ENCODE data around the gene SCAMP2. TPM values are rescaled to one million over a fixed set of nuclear protein-coding genes. Genes with fewer than 3 reads are reported as not detected.

Gene SCAMP2
- polyA plus RNA-seq, 1 donor from 2014 or later, result 4.5 TPM

DNA sequence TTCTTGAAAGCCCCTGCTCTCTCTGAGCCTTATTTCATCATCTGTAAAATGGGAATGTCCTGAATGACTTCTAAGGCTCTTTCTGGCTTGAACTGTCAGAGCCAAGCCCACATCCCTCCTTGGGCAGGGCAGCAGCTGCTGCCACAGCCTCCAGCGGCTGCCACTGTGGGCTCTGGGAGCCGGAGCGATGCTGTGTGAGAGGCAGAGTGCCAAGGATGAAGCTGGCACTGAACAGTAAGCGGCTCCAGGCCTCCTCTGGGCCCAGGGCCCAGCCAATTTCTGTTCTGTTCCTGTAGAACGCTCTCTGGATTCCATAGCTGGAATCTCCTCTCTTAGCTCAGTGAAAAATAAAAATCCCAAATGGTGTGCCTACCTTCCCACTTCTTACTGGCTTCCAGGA, 42.3 kb downstream of the SCAMP2 start:
- Histone ChIP-seq H3K9me2 (ENCODE audit: insufficient read depth, low read length) (no peaks in the 10 kb centered on the region), H2AFZ (ENCODE audit: low read depth, low read length) (no peak overlapping the region), H3K27ac (ENCODE audit: low read length) (no peak overlapping the region), H3K27me3 (ENCODE audit: insufficient read depth, low read depth, low read length) (peaks cover 30% of the 10 kb centered on the region), H3K4me2 (ENCODE audit: low read length) (no peak overlapping the region), H3K9me3 (ENCODE audit: low read length) (no peaks in the 10 kb centered on the region), H3K9ac (ENCODE audit: low read length) (no peak overlapping the region), H3F3A (ENCODE audit: insufficient read depth, low read length, poor library complexity, severe bottlenecking) (no peaks in the 10 kb centered on the region), H3K36me3 (ENCODE audit: insufficient read depth, low read length) (no peaks in the 10 kb centered on the region), H4K20me1 (ENCODE audit: insufficient read depth) (no peaks in the 10 kb centered on the region), H3K4me3 (ENCODE audit: low read length) (no peak overlapping the region), H3K79me2 (replicated peaks; ENCODE audit: insufficient read depth, low read length) (no peaks in the 10 kb centered on the region)
- TF ChIP-seq, protein P1, sequence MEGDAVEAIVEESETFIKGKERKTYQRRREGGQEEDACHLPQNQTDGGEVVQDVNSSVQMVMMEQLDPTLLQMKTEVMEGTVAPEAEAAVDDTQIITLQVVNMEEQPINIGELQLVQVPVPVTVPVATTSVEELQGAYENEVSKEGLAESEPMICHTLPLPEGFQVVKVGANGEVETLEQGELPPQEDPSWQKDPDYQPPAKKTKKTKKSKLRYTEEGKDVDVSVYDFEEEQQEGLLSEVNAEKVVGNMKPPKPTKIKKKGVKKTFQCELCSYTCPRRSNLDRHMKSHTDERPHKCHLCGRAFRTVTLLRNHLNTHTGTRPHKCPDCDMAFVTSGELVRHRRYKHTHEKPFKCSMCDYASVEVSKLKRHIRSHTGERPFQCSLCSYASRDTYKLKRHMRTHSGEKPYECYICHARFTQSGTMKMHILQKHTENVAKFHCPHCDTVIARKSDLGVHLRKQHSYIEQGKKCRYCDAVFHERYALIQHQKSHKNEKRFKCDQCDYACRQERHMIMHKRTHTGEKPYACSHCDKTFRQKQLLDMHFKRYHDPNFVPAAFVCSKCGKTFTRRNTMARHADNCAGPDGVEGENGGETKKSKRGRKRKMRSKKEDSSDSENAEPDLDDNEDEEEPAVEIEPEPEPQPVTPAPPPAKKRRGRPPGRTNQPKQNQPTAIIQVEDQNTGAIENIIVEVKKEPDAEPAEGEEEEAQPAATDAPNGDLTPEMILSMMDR (IDR thresholded peaks at IDR 0.05; ENCODE audit: poor library complexity, severe bottlenecking), result no peak
- TF ChIP-seq SMC3 (conservative IDR thresholded peaks at IDR 0.05; ENCODE audit: poor library complexity) (no peak), TAF1 (IDR thresholded peaks at IDR 0.05; ENCODE audit: low read depth) (no peak), POLR2AphosphoS5 (IDR thresholded peaks at IDR 0.05) (no peak), EZH2 (IDR thresholded peaks at IDR 0.05; ENCODE audit: borderline replicate concordance, insufficient read depth, low read length, poor library complexity, severe bottlenecking) (no peak), EP300 (conservative IDR thresholded peaks at IDR 0.05; ENCODE audit: poor library complexity, severe bottlenecking) (no peak), RAD21 (conservative IDR thresholded peaks at IDR 0.05) (no peak), MXI1 (conservative IDR thresholded peaks at IDR 0.05; ENCODE audit: poor library complexity, severe bottlenecking) (no peak)
- TF ChIP-seq, protein P2, sequence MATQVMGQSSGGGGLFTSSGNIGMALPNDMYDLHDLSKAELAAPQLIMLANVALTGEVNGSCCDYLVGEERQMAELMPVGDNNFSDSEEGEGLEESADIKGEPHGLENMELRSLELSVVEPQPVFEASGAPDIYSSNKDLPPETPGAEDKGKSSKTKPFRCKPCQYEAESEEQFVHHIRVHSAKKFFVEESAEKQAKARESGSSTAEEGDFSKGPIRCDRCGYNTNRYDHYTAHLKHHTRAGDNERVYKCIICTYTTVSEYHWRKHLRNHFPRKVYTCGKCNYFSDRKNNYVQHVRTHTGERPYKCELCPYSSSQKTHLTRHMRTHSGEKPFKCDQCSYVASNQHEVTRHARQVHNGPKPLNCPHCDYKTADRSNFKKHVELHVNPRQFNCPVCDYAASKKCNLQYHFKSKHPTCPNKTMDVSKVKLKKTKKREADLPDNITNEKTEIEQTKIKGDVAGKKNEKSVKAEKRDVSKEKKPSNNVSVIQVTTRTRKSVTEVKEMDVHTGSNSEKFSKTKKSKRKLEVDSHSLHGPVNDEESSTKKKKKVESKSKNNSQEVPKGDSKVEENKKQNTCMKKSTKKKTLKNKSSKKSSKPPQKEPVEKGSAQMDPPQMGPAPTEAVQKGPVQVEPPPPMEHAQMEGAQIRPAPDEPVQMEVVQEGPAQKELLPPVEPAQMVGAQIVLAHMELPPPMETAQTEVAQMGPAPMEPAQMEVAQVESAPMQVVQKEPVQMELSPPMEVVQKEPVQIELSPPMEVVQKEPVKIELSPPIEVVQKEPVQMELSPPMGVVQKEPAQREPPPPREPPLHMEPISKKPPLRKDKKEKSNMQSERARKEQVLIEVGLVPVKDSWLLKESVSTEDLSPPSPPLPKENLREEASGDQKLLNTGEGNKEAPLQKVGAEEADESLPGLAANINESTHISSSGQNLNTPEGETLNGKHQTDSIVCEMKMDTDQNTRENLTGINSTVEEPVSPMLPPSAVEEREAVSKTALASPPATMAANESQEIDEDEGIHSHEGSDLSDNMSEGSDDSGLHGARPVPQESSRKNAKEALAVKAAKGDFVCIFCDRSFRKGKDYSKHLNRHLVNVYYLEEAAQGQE (IDR thresholded peaks at IDR 0.05; ENCODE audit: borderline replicate concordance), result no peak

DNA sequence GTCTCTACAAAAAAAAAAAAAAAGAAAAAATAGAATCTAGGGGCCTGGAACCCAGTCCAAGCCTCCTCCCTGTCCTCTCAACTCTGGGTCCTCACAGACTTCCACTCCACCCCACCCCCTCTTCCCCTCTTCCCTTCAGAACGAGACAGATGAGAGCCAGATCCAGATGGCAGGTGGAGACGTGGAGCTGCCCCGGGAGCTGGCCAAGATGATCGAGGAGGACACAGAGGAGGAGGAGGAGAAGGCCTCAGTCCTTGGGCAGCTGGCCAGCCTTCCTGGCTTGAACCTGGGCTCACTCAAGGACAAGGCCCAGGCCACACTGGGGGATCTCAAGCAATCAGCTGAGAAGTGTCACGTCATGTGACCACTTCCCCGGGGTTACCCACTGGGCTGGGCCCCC, 43.2 kb downstream of the SCAMP2 start:
- no peak for TF ChIP-seq POLR2AphosphoS5 (IDR thresholded peaks at IDR 0.05)
- TF ChIP-seq EZH2 (IDR thresholded peaks at IDR 0.05; ENCODE audit: borderline replicate concordance, insufficient read depth, low read length, poor library complexity, severe bottlenecking), result no peak
- TF ChIP-seq EP300 (conservative IDR thresholded peaks at IDR 0.05; ENCODE audit: poor library complexity, severe bottlenecking), result no peak
- TF ChIP-seq, protein P2 (IDR thresholded peaks at IDR 0.05; ENCODE audit: borderline replicate concordance), result no peak
- no peak for TF ChIP-seq RAD21 (conservative IDR thresholded peaks at IDR 0.05)
- TF ChIP-seq TAF1 (IDR thresholded peaks at IDR 0.05; ENCODE audit: low read depth), result no peak
- TF ChIP-seq, protein P1 (IDR thresholded peaks at IDR 0.05; ENCODE audit: poor library complexity, severe bottlenecking), result no peak
- no peak for TF ChIP-seq MXI1 (conservative IDR thresholded peaks at IDR 0.05; ENCODE audit: poor library complexity, severe bottlenecking)
- no peak for TF ChIP-seq SMC3 (conservative IDR thresholded peaks at IDR 0.05; ENCODE audit: poor library complexity)
- H3K4me2 ChIP-seq (ENCODE audit: low read length), result no peak overlapping the region
- peaks cover 39% of the 10 kb centered on the region for H3K27me3 ChIP-seq (ENCODE audit: insufficient read depth, low read depth, low read length)
- H3F3A ChIP-seq (ENCODE audit: insufficient read depth, low read length, poor library complexity, severe bottlenecking), result no peaks in the 10 kb centered on the region
- no peak overlapping the region for H3K4me3 ChIP-seq (ENCODE audit: low read length)
- no peaks in the 10 kb centered on the region for H4K20me1 ChIP-seq (ENCODE audit: insufficient read depth)
- H3K9me2 ChIP-seq (ENCODE audit: insufficient read depth, low read length), result no peaks in the 10 kb centered on the region
- no peak overlapping the region for H3K9ac ChIP-seq (ENCODE audit: low read length)
- no peaks in the 10 kb centered on the region for H3K9me3 ChIP-seq (ENCODE audit: low read length)
- H2AFZ ChIP-seq (ENCODE audit: low read depth, low read length), result no peak overlapping the region
- no peak overlapping the region for H3K27ac ChIP-seq (ENCODE audit: low read length)
- no peaks in the 10 kb centered on the region for H3K36me3 ChIP-seq (ENCODE audit: insufficient read depth, low read length)
- H3K79me2 ChIP-seq (replicated peaks; ENCODE audit: insufficient read depth, low read length), result no peaks in the 10 kb centered on the region
